Measurements from ENCODE around the gene FASN. TPM values are rescaled to one million over a fixed set of nuclear protein-coding genes. Genes with fewer than 3 reads are reported as not detected.

The FASN gene
- total RNA-seq, 2 donors from 2014 or later = 89.0 to 171 TPM

GRCh38 chr17:82063424-82064415 lies 34.3 kb downstream of the FASN start:
- intact Hi-C loops (cut with DNase I, micrococcal nuclease) = no loop called here
- no peak for ATAC-seq
- DNase-seq = no peak

- DNase-seq (no peak), ATAC-seq (no peak)
- intact Hi-C loops (cut with DNase I, micrococcal nuclease) = no loop called here
Measured at GRCh38 chr17:82062984-82063368, 35.1 kb downstream of the FASN start.

- intact Hi-C loops (cut with DNase I, micrococcal nuclease) = no loop called here
- no peak for DNase-seq
- no peak for ATAC-seq
Measured at GRCh38 chr17:82062076-82062983, 35.7 kb downstream of the FASN start.

GRCh38 chr17:82061047-82061925 lies 36.8 kb downstream of the FASN start:
- intact Hi-C loops (cut with DNase I, micrococcal nuclease) = no loop called here
- ATAC-seq = no peak
- no peak for DNase-seq

- intact Hi-C loops (cut with DNase I, micrococcal nuclease) = no loop called here
- ATAC-seq (no peak), DNase-seq (no peak)
Measured at GRCh38 chr17:82060614-82061013, 37.4 kb downstream of the FASN start.

- ATAC-seq (no peak), DNase-seq (no peak)
- intact Hi-C loops (cut with DNase I, micrococcal nuclease) = no loop called here
Measured at GRCh38 chr17:82060001-82060380, 38.0 kb downstream of the FASN start.

GRCh38 chr17:82059272-82060000 lies 38.6 kb downstream of the FASN start:
- intact Hi-C loops (cut with DNase I, micrococcal nuclease) = no loop called here
- DNase-seq (no peak), ATAC-seq (no peak)

GRCh38 chr17:82058855-82059249 lies 39.2 kb downstream of the FASN start:
- intact Hi-C loops (cut with DNase I, micrococcal nuclease) = no loop called here
- ATAC-seq (no peak), DNase-seq (no peak)

- ATAC-seq = no peak
- DNase-seq = no peak
- intact Hi-C loops (cut with DNase I, micrococcal nuclease) = no loop called here
Measured at GRCh38 chr17:82058230-82058854, 39.7 kb downstream of the FASN start.

GRCh38 chr17:82056729-82057621 lies 41.1 kb downstream of the FASN start:
- peak; percentile 5 for ATAC-seq
- intact Hi-C loops (cut with DNase I, micrococcal nuclease) = no loop called here
- DNase-seq = no peak

- ATAC-seq (no peak), DNase-seq (no peak)
- intact Hi-C loops (cut with DNase I, micrococcal nuclease) = no loop called here
Measured at GRCh38 chr17:82055965-82056728, 41.9 kb downstream of the FASN start.

GRCh38 chr17:82055023-82055964 lies 42.7 kb downstream of the FASN start:
- intact Hi-C loops (cut with DNase I, micrococcal nuclease) = no loop called here
- ATAC-seq = no peak
- no peak for DNase-seq

- intact Hi-C loops (cut with DNase I, micrococcal nuclease) = no loop called here
- DNase-seq (no peak), ATAC-seq (no peak)
Measured at GRCh38 chr17:82054351-82055022, 43.5 kb downstream of the FASN start.

GRCh38 chr17:82053556-82054263 lies 44.3 kb downstream of the FASN start:
- intact Hi-C loops (cut with DNase I, micrococcal nuclease) = no loop called here
- DNase-seq (no peak), ATAC-seq (no peak)
